CD4-positive, alpha-beta memory T cell (primary cell): ENCODE measurements around the gene SPDYC. TPM values are rescaled to one million over a fixed set of nuclear protein-coding genes. Genes with fewer than 3 reads are reported as not detected.

Source experiments
- CTCF ChIA-PET: fragments of 350-600 bp; sonication (Branson Sonifier 250); formaldehyde crosslinking; loops from one replicate; lab custom pipeline; 2021; ENCODE audit warnings: inconsistent platforms; ENCODE audit not compliant: partially characterized antibody; lab: Charles Lee
- POLR2A ChIA-PET: fragments of 350-600 bp; sonication (Branson Sonifier 250); formaldehyde crosslinking; loops from one replicate; lab custom pipeline; 2021; ENCODE audit not compliant: partially characterized antibody; lab: Charles Lee
- DNase-seq, 5 donors: peaks; one replicate each; pipeline versions ENCODE4 v3.0.0 to v3.0.0-alpha.2; 2020 to 2022; ENCODE audit warnings: mixed read lengths in 1 of 5
- H3K27ac ChIP-seq: one replicate; pipeline ENCODE4 v1.7.0; 2013; ENCODE audit warnings: low read depth, low read length
- H3K27me3 ChIP-seq: 2 replicates; pipeline ENCODE4 v1.7.0; 2013; ENCODE audit warnings: mild to moderate bottlenecking, low read length, moderate library complexity; ENCODE audit not compliant: insufficient read depth
- H3K36me3 ChIP-seq: 2 replicates; pipeline ENCODE4 v1.7.0; 2013; ENCODE audit warnings: mild to moderate bottlenecking, low read length, moderate library complexity; ENCODE audit not compliant: insufficient read depth
- H3K4me1 ChIP-seq: 2 replicates; pipeline ENCODE4 v1.7.0; 2013; ENCODE audit warnings: mild to moderate bottlenecking, low read length, moderate library complexity; ENCODE audit not compliant: insufficient read depth
- H3K4me3 ChIP-seq, 2 donors: one replicate each; pipeline ENCODE4 v1.7.0; 2013; ENCODE audit warnings: low read length in 2 of 2, mild to moderate bottlenecking in 1 of 2
- H3K9me3 ChIP-seq, 2 donors: one replicate each; pipeline ENCODE4 v1.7.0; 2013; ENCODE audit warnings: low read length in 2 of 2, control low read depth in 1 of 2; ENCODE audit not compliant: control insufficient read depth in 1 of 2
- H3K27ac Mint-ChIP-seq, 7 donors: one replicate each; pipeline ENCODE4 v1.8.0; 2020 to 2021; ENCODE audit warnings: mixed read lengths in 7 of 7, mild to moderate bottlenecking in 6 of 7, inconsistent platforms in 3 of 7, moderate library complexity in 3 of 7
- H3K27me3 Mint-ChIP-seq, 2 donors: one replicate each; pipeline ENCODE4 v1.8.0; 2020 to 2021; ENCODE audit warnings: mixed read lengths in 2 of 2
- H3K36me3 Mint-ChIP-seq, 2 donors: one replicate each; pipeline ENCODE4 v1.8.0; 2020 to 2021; ENCODE audit warnings: mixed read lengths in 2 of 2, inconsistent platforms in 1 of 2, mild to moderate bottlenecking in 1 of 2
- H3K4me1 Mint-ChIP-seq, 4 donors: one replicate each; pipeline ENCODE4 v1.8.0; 2020 to 2021; ENCODE audit warnings: mixed read lengths in 4 of 4, mild to moderate bottlenecking in 1 of 4
- H3K4me3 Mint-ChIP-seq, 8 donors: one replicate each; pipeline ENCODE4 v1.8.0; 2020 to 2021; ENCODE audit warnings: mixed read lengths in 8 of 8, mild to moderate bottlenecking in 7 of 8, moderate library complexity in 6 of 8, inconsistent platforms in 3 of 8
- H3K9me3 Mint-ChIP-seq, 8 donors: one replicate each; pipeline ENCODE4 v1.8.0; 2020 to 2021; ENCODE audit warnings: mixed read lengths in 8 of 8, mild to moderate bottlenecking in 5 of 8, inconsistent platforms in 3 of 8, moderate library complexity in 1 of 8
- intact Hi-C: fragments of 100-400 bp; cut with micrococcal nuclease; formaldehyde crosslinking; loops from one replicate; pipeline ENCODE4 v1.15.1; 2023
- microRNA-seq: library from miRNA; unstranded; fragments of <30 nt; microRNA quantifications from one replicate; pipeline ENCODE4 v1.2.0, GENCODE V29; 2021; ENCODE audit warnings: borderline replicate concordance, borderline number of aligned reads, borderline microRNAs expressed, mixed read lengths
- polyA plus RNA-seq, 2 donors: library from polyadenylated mRNA; unstranded; fragments of 300-500 nt; fragmentation: Illumina TruSeq; gene quantifications; one replicate each; pipeline ENCODE4 v1.2.3, GENCODE V29; 2021
- total RNA-seq, 2 experiments: library from RNA; stranded (reverse); gene quantifications; one replicate each; pipeline ENCODE4 v1.2.3, GENCODE V29; 2021

SPDYC gene
- total and polyA plus RNA-seq, 4 experiments from 2014 or later: not detected

- H3K27me3 ChIP-seq: peaks cover 2% of the 10 kb centered on the region
- no peaks in the 10 kb centered on the region for H3K36me3 ChIP-seq
- peaks cover 10 to 21% (median 16%) of the 10 kb centered on the region in 4 donors for H3K4me1 Mint-ChIP-seq
- intact Hi-C loops: no loop called here
- H3K4me3 ChIP-seq: no peak overlapping the region
- no peaks in the 10 kb centered on the region for H3K9me3 Mint-ChIP-seq
- no peaks in the 10 kb centered on the region for H3K9me3 ChIP-seq
- no peak overlapping the region for H3K27ac ChIP-seq
- no peak for DNase-seq
- H3K4me3 Mint-ChIP-seq: peak overlapping the region in 1 of 8 donors; percentile 10
- H3K36me3 Mint-ChIP-seq: no peaks in the 10 kb centered on the region
- POLR2A ChIA-PET: no interaction called here
- CTCF ChIA-PET: interaction anchor here (1.0 to 1.1 kb wide), 2 partner anchors 15 to 109 kb away, joined by 3 to 4 read pairs; no protein-coding TSS in a partner anchor
- H3K27ac Mint-ChIP-seq: peak overlapping the region in 2 of 7 donors; percentile 27 to 82
- peaks cover 12% of the 10 kb centered on the region for H3K4me1 ChIP-seq
- no peaks in the 10 kb centered on the region for H3K27me3 Mint-ChIP-seq
These were observed 49.8 kb downstream of the SPDYC start for GRCh38 chr11:65219930-65220213.

GRCh38 chr11:65221026-65221425 lies 51.0 kb downstream of the SPDYC start:
- peaks cover 12 to 24% (median 16%) of the 10 kb centered on the region in 4 donors for H3K4me1 Mint-ChIP-seq
- peaks cover 22% of the 10 kb centered on the region for H3K4me1 ChIP-seq
- no peak overlapping the region for H3K4me3 Mint-ChIP-seq
- H3K27me3 ChIP-seq: peaks cover 7% of the 10 kb centered on the region
- H3K36me3 ChIP-seq: no peaks in the 10 kb centered on the region
- ChIA-PET POLR2A (no interaction called here), CTCF (interaction anchor here (0.7 to 2.6 kb wide), 2 partner anchors 109 to 1581 kb away, joined by 3 to 12 read pairs; no protein-coding TSS in a partner anchor)
- no peak for DNase-seq
- no peaks in the 10 kb centered on the region for H3K9me3 Mint-ChIP-seq
- H3K27ac Mint-ChIP-seq: peak overlapping the region in 1 of 7 donors; percentile 13
- no peak overlapping the region for H3K4me3 ChIP-seq
- H3K9me3 ChIP-seq: no peaks in the 10 kb centered on the region
- H3K27me3 Mint-ChIP-seq: peaks cover 1 to 6% of the 10 kb centered on the region in 2 donors
- intact Hi-C loops: no loop called here
- no peaks in the 10 kb centered on the region for H3K36me3 Mint-ChIP-seq
- no peak overlapping the region for H3K27ac ChIP-seq

Small RNA genes within 50 kb of the gene (microRNA-seq; reads per million reads assigned to microRNA genes)
- gene MIR6751: not detected

Other genes starting within 250 kb of the SPDYC start
- 10 to 100 TPM; 14.0 to 15.8 TPM for gene PPP2R5B, start 245.5 kb upstream of the SPDYC start, total RNA-seq
- 1 to 10 TPM; 5.6 to 8.8 TPM for gene PPP2R5B, start 245.5 kb upstream of the SPDYC start, polyA plus RNA-seq
- gene GPHA2, start 234.3 kb upstream of the SPDYC start, total RNA-seq: under 1 TPM in 1 of 2 experiments, not detected in 1; 0.47 TPM
- not detected for gene GPHA2, start 234.3 kb upstream of the SPDYC start, polyA plus RNA-seq
- gene MAJIN, start 198.1 kb upstream of the SPDYC start, total RNA-seq: under 1 TPM; 0.44 to 0.91 TPM
- gene MAJIN, start 198.1 kb upstream of the SPDYC start, polyA plus RNA-seq: not detected
- gene BATF2, start 173.3 kb upstream of the SPDYC start, total RNA-seq: under 1 TPM in 1 of 2 experiments, not detected in 1; 0.17 TPM
- gene BATF2, start 173.3 kb upstream of the SPDYC start, polyA plus RNA-seq: not detected
- gene ARL2, start 156.1 kb upstream of the SPDYC start, total RNA-seq: 10 to 100 TPM; 30.6 to 32.3 TPM
- gene ARL2, start 156.1 kb upstream of the SPDYC start, polyA plus RNA-seq: 100 to 1,000 TPM in 1 of 2 donors, 10 to 100 TPM in 1; 83.5 to 114 TPM
- 10 to 100 TPM; 24.5 to 26.7 TPM for gene SNX15, start 142.8 kb upstream of the SPDYC start, total RNA-seq
- gene SNX15, start 142.8 kb upstream of the SPDYC start, polyA plus RNA-seq: 10 to 100 TPM; 19.8 to 23.2 TPM
- gene SAC3D1, start 129.0 kb upstream of the SPDYC start, total RNA-seq: 10 to 100 TPM in 1 of 2 experiments, 1 to 10 TPM in 1; 9.4 to 10.5 TPM
- gene SAC3D1, start 129.0 kb upstream of the SPDYC start, polyA plus RNA-seq: 10 to 100 TPM in 1 of 2 donors, 1 to 10 TPM in 1; 6.8 to 10.6 TPM
- 10 to 100 TPM; 22.4 to 23.4 TPM for gene NAALADL1, start 111.7 kb upstream of the SPDYC start, total RNA-seq
- 10 to 100 TPM; 16.6 to 27.0 TPM for gene NAALADL1, start 111.7 kb upstream of the SPDYC start, polyA plus RNA-seq
- under 1 TPM; 0.41 to 0.64 TPM for gene CDCA5, start 86.2 kb upstream of the SPDYC start, total RNA-seq
- gene CDCA5, start 86.2 kb upstream of the SPDYC start, polyA plus RNA-seq: under 1 TPM in 1 of 2 donors, not detected in 1; 0.41 TPM
- 10 to 100 TPM; 48.6 to 51.9 TPM for gene ZFPL1, start 86.0 kb upstream of the SPDYC start, total RNA-seq
- gene ZFPL1, start 86.0 kb upstream of the SPDYC start, polyA plus RNA-seq: 10 to 100 TPM; 28.7 to 31.0 TPM
- 100 to 1,000 TPM; 221 to 226 TPM for gene VPS51, start 74.0 kb upstream of the SPDYC start, total RNA-seq
- 100 to 1,000 TPM in 1 of 2 donors, 10 to 100 TPM in 1; 87.0 to 113 TPM for gene VPS51, start 74.0 kb upstream of the SPDYC start, polyA plus RNA-seq
- gene TM7SF2, start 58.4 kb upstream of the SPDYC start, total RNA-seq: 10 to 100 TPM; 22.4 to 27.2 TPM
- gene TM7SF2, start 58.4 kb upstream of the SPDYC start, polyA plus RNA-seq: 10 to 100 TPM in 1 of 2 donors, 1 to 10 TPM in 1; 9.1 to 12.1 TPM
- 10 to 100 TPM; 15.9 to 16.5 TPM for gene ZNHIT2, start 52.5 kb upstream of the SPDYC start, total RNA-seq
- gene ZNHIT2, start 52.5 kb upstream of the SPDYC start, polyA plus RNA-seq: 10 to 100 TPM; 13.1 to 22.5 TPM
- 1,000 to 10,000 TPM; 1,571 to 1,690 TPM for gene FAU, start 48.1 kb upstream of the SPDYC start, total RNA-seq
- 1,000 to 10,000 TPM in 1 of 2 donors, 100 to 1,000 TPM in 1; 913 to 1,018 TPM for gene FAU, start 48.1 kb upstream of the SPDYC start, polyA plus RNA-seq
- gene MRPL49, start 47.9 kb upstream of the SPDYC start, total RNA-seq: 10 to 100 TPM; 59.6 to 60.6 TPM
- gene MRPL49, start 47.9 kb upstream of the SPDYC start, polyA plus RNA-seq: 100 to 1,000 TPM in 1 of 2 donors, 10 to 100 TPM in 1; 81.1 to 118 TPM
- 10 to 100 TPM; 74.0 to 76.5 TPM for gene SYVN1, start 35.7 kb upstream of the SPDYC start, total RNA-seq
- gene SYVN1, start 35.7 kb upstream of the SPDYC start, polyA plus RNA-seq: 10 to 100 TPM in 1 of 2 donors, 1 to 10 TPM in 1; 2.8 to 17.0 TPM
- 100 to 1,000 TPM; 135 to 141 TPM for gene CAPN1, start 11.7 kb downstream of the SPDYC start, total RNA-seq
- gene CAPN1, start 11.7 kb downstream of the SPDYC start, polyA plus RNA-seq: 100 to 1,000 TPM; 115 to 127 TPM
- gene POLA2, start 91.7 kb downstream of the SPDYC start, total RNA-seq: 10 to 100 TPM; 26.4 to 27.3 TPM
- 10 to 100 TPM in 1 of 2 donors, 1 to 10 TPM in 1; 7.8 to 13.7 TPM for gene POLA2, start 91.7 kb downstream of the SPDYC start, polyA plus RNA-seq
- gene CDC42EP2, start 144.6 kb downstream of the SPDYC start, total RNA-seq: under 1 TPM; 0.55 to 0.67 TPM
- not detected for gene CDC42EP2, start 144.6 kb downstream of the SPDYC start, polyA plus RNA-seq
- 100 to 1,000 TPM; 101 to 102 TPM for gene DPF2, start 163.6 kb downstream of the SPDYC start, total RNA-seq
- gene DPF2, start 163.6 kb downstream of the SPDYC start, polyA plus RNA-seq: 10 to 100 TPM; 65.1 to 67.8 TPM
- gene TIGD3, start 184.5 kb downstream of the SPDYC start, total RNA-seq: 1 to 10 TPM in 1 of 2 experiments, under 1 TPM in 1; 0.96 to 1.1 TPM
- under 1 TPM in 1 of 2 donors, not detected in 1; 0.26 TPM for gene TIGD3, start 184.5 kb downstream of the SPDYC start, polyA plus RNA-seq
- gene SLC25A45, start 212.4 kb downstream of the SPDYC start, total RNA-seq: 10 to 100 TPM; 17.0 to 24.2 TPM
- 10 to 100 TPM in 1 of 2 donors, 1 to 10 TPM in 1; 7.2 to 15.0 TPM for gene SLC25A45, start 212.4 kb downstream of the SPDYC start, polyA plus RNA-seq
- 10 to 100 TPM; 69.1 to 71.2 TPM for gene FRMD8, start 216.4 kb downstream of the SPDYC start, total RNA-seq
- 10 to 100 TPM; 44.1 to 55.6 TPM for gene FRMD8, start 216.4 kb downstream of the SPDYC start, polyA plus RNA-seq